ENCODE measurements around the gene XKR7.

The XKR7 gene

DNA sequence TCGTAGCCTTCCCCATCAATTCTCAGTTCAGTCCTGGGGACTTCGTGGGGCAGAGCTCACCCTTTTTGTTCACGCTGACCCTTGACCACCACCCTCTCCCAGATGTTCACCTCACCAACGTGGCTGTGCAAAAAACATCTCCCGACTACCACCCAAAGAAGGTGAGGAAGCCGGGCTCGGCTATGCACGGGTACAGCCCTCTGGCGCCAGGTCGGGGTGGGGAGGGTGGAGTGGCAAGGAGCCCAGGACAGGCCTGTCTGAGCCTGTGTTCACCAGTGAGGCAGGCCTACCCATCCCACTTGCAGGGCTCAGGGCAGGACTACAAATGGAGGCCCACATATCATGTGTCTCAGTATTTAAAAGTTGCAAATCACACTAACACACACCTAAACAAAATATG, 34.3 kb upstream of the XKR7 start:
- Histone ChIP-seq H3K9me2 (replicated peaks; ENCODE audit: insufficient read depth, low read length) (no peaks in the 10 kb centered on the region), H3K36me3 (replicated peaks; ENCODE audit: insufficient read depth, low read length) (no peaks in the 10 kb centered on the region), H3K27ac (ENCODE audit: low read length) (no peak overlapping the region), H3K27me3 (replicated peaks; ENCODE audit: insufficient read depth, low read length) (peaks cover 9% of the 10 kb centered on the region; the same call in 1 of the 2 replicates), H3F3A (ENCODE audit: insufficient read depth, low read length) (no peaks in the 10 kb centered on the region), H3K4me1 (ENCODE audit: low read length) (no peaks in the 10 kb centered on the region), H2AFZ (ENCODE audit: low read length) (no peak overlapping the region), H3K4me2 (ENCODE audit: low read depth, low read length) (no peak overlapping the region), H4K20me1 (ENCODE audit: insufficient read depth, low read length) (no peaks in the 10 kb centered on the region), H3K4me3 (ENCODE audit: low read length) (no peak overlapping the region), H3K79me2 (ENCODE audit: low read length) (no peaks in the 10 kb centered on the region), H3K9ac (ENCODE audit: low read length) (no peak overlapping the region), H3K9me3 (replicated peaks; ENCODE audit: insufficient read depth, low read length) (no peaks in the 10 kb centered on the region)
- no peak for DNase-seq
- TF ChIP-seq EZH2phosphoT487 (IDR thresholded peaks at IDR 0.05; ENCODE audit: low read length) (no peak), EZH2 (optimal IDR thresholded peaks at IDR 0.05; ENCODE audit: low read depth, low read length) (no peak)

DNA sequence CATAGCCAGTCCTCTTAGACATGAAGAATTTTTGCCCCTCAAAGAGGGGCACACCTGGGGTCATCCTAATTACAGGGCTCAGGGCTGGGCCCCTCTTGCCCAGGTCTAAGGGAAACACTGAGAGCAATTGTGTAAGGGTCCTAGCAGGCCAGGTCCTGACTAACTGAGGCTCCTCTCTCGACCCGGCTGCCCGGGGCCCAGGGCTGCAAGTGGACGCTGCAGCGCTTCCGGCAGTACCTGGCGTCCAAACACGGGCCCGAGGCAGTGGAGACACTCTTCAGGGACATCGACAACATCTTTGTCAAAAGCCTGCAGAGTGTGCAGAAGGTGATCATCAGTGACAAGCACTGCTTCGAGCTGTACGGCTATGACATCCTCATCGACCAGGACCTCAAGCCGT, 33.5 kb upstream of the XKR7 start:
- no peaks in the 10 kb centered on the region for H3K36me3 ChIP-seq (replicated peaks; ENCODE audit: insufficient read depth, low read length)
- no peak overlapping the region for H2AFZ ChIP-seq (ENCODE audit: low read length)
- H3K27me3 ChIP-seq (replicated peaks; ENCODE audit: insufficient read depth, low read length), result peaks cover 6% of the 10 kb centered on the region; the same call in 1 of the 2 replicates
- H3K9me2 ChIP-seq (replicated peaks; ENCODE audit: insufficient read depth, low read length), result no peaks in the 10 kb centered on the region
- no peak overlapping the region for H3K4me2 ChIP-seq (ENCODE audit: low read depth, low read length)
- no peak for DNase-seq
- H3F3A ChIP-seq (ENCODE audit: insufficient read depth, low read length), result no peaks in the 10 kb centered on the region
- no peak for TF ChIP-seq EZH2phosphoT487 (IDR thresholded peaks at IDR 0.05; ENCODE audit: low read length)
- TF ChIP-seq EZH2 (optimal IDR thresholded peaks at IDR 0.05; ENCODE audit: low read depth, low read length), result no peak
- no peak for TF ChIP-seq CTCF (IDR thresholded peaks at IDR 0.05; ENCODE audit: low read length)
- no peaks in the 10 kb centered on the region for H3K4me1 ChIP-seq (ENCODE audit: low read length)
- H4K20me1 ChIP-seq (ENCODE audit: insufficient read depth, low read length), result no peaks in the 10 kb centered on the region
- H3K79me2 ChIP-seq (ENCODE audit: low read length), result no peaks in the 10 kb centered on the region
- H3K4me3 ChIP-seq (ENCODE audit: low read length), result no peak overlapping the region
- H3K9ac ChIP-seq (ENCODE audit: low read length), result no peak overlapping the region
- no peak overlapping the region for H3K27ac ChIP-seq (ENCODE audit: low read length)
- H3K9me3 ChIP-seq (replicated peaks; ENCODE audit: insufficient read depth, low read length), result no peaks in the 10 kb centered on the region

DNA sequence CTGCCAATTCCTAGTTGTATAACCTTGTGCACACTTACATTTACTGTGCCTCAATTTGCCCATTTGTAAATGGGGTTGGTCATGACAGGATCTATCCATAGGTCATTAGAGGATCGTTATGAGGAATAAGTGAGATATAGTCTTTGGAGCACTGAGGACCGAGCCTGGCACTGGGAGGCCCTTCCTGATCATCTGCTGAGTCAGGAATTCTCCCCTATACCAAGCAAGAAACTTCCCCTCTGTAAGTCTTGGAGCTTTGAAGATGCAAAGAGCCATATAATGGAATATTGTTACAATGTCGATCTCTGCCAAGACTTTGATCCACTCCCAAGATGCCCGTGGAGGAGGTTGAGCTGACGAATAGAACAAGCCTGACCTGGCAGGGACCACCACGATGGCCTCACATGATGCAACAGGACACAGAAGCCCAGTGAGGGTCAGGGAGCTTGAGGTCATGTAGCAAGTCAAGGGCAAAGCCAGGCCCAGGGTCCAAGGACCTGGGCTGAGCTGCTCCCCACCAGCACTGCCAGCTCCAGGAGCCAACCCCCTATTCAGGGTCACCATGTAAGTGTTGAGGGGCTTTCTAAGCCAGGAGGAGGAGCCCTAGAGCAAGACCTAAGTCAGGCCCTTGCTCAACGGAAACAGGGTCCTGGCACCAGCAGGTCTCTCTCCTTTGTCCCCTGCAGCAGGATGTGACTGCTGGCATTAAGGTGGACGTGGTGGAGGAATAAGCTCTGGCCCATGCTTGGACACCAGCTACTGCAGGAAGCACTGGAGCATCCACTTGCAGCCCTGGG, 32.8 kb upstream of the XKR7 start:
- Histone ChIP-seq H3K36me3 (replicated peaks; ENCODE audit: insufficient read depth, low read length) (no peaks in the 10 kb centered on the region), H3K9me2 (replicated peaks; ENCODE audit: insufficient read depth, low read length) (no peaks in the 10 kb centered on the region), H3K4me3 (ENCODE audit: low read length) (no peak overlapping the region), H2AFZ (ENCODE audit: low read length) (no peak overlapping the region), H3K4me2 (ENCODE audit: low read depth, low read length) (no peak overlapping the region), H3K9me3 (replicated peaks; ENCODE audit: insufficient read depth, low read length) (no peaks in the 10 kb centered on the region), H3K79me2 (ENCODE audit: low read length) (no peaks in the 10 kb centered on the region), H3F3A (ENCODE audit: insufficient read depth, low read length) (no peaks in the 10 kb centered on the region), H4K20me1 (ENCODE audit: insufficient read depth, low read length) (no peaks in the 10 kb centered on the region), H3K9ac (ENCODE audit: low read length) (no peak overlapping the region), H3K4me1 (ENCODE audit: low read length) (no peaks in the 10 kb centered on the region), H3K27ac (ENCODE audit: low read length) (no peak overlapping the region), H3K27me3 (replicated peaks; ENCODE audit: insufficient read depth, low read length) (peaks cover 6% of the 10 kb centered on the region; the same call in 1 of the 2 replicates)
- DNase-seq, result no peak
- TF ChIP-seq EZH2phosphoT487 (IDR thresholded peaks at IDR 0.05; ENCODE audit: low read length), result no peak
- TF ChIP-seq CTCF (IDR thresholded peaks at IDR 0.05; ENCODE audit: low read length), result no peak
- no peak for TF ChIP-seq EZH2 (optimal IDR thresholded peaks at IDR 0.05; ENCODE audit: low read depth, low read length)

GRCh38 chr20:31936420-31936819, 31.5 kb upstream of the XKR7 start:
- H3K36me3 ChIP-seq (replicated peaks; ENCODE audit: insufficient read depth, low read length), result no peaks in the 10 kb centered on the region
- no peaks in the 10 kb centered on the region for H3K79me2 ChIP-seq (ENCODE audit: low read length)
- H3K9me3 ChIP-seq (replicated peaks; ENCODE audit: insufficient read depth, low read length), result no peaks in the 10 kb centered on the region
- no peaks in the 10 kb centered on the region for H3K4me1 ChIP-seq (ENCODE audit: low read length)
- no peak for DNase-seq
- no peaks in the 10 kb centered on the region for H3K9me2 ChIP-seq (replicated peaks; ENCODE audit: insufficient read depth, low read length)
- H3K4me2 ChIP-seq (ENCODE audit: low read depth, low read length), result no peak overlapping the region
- H4K20me1 ChIP-seq (ENCODE audit: insufficient read depth, low read length), result no peaks in the 10 kb centered on the region
- H2AFZ ChIP-seq (ENCODE audit: low read length), result no peak overlapping the region
- H3K27me3 ChIP-seq (replicated peaks; ENCODE audit: insufficient read depth, low read length), result no peaks in the 10 kb centered on the region
- H3K9ac ChIP-seq (ENCODE audit: low read length), result no peak overlapping the region
- TF ChIP-seq EZH2phosphoT487 (IDR thresholded peaks at IDR 0.05; ENCODE audit: low read length), result no peak
- no peak for TF ChIP-seq EZH2 (optimal IDR thresholded peaks at IDR 0.05; ENCODE audit: low read depth, low read length)
- no peak for TF ChIP-seq CTCF (IDR thresholded peaks at IDR 0.05; ENCODE audit: low read length)
- H3K27ac ChIP-seq (ENCODE audit: low read length), result no peak overlapping the region
- H3F3A ChIP-seq (ENCODE audit: insufficient read depth, low read length), result no peaks in the 10 kb centered on the region
- H3K4me3 ChIP-seq (ENCODE audit: low read length), result no peak overlapping the region
